Skeletal muscle satellite cell (primary cell): ENCODE data around the gene NEBL.

Experiments used
- H3K27me3 ChIP-seq: 2 replicates; pipeline ENCODE4 v1.7.0; 2013; ENCODE audit warnings: low read length; ENCODE audit not compliant: control insufficient read depth, insufficient read depth
- H3K36me3 ChIP-seq: 2 replicates; pipeline ENCODE4 v1.7.0; 2013; ENCODE audit warnings: mild to moderate bottlenecking, control low read depth, low read length; ENCODE audit not compliant: insufficient read depth
- H3K4me1 ChIP-seq: 2 replicates; pipeline ENCODE4 v1.7.0; 2013; ENCODE audit warnings: low read length; ENCODE audit not compliant: control insufficient read depth, insufficient read depth
- H3K4me2 ChIP-seq: 2 replicates; pipeline ENCODE4 v1.7.0; 2013; ENCODE audit warnings: mild to moderate bottlenecking, low read length
- H3K4me3 ChIP-seq: 2 replicates; pipeline ENCODE4 v1.7.0; 2013; ENCODE audit warnings: low read length
- H3K9ac ChIP-seq: 2 replicates; pipeline ENCODE4 v1.7.0; 2013; ENCODE audit warnings: mild to moderate bottlenecking, low read depth, low read length, moderate library complexity
- H3K9me3 ChIP-seq: replicated peaks from 2 replicates; pipeline ENCODE4 v1.7.0; 2013; ENCODE audit warnings: mild to moderate bottlenecking, control low read depth, low read length

The NEBL gene

GRCh38 chr10:20811131-20811530 is 86.0 kb downstream of the NEBL start:
- Histone ChIP-seq H3K9ac (no peak overlapping the region), H3K4me3 (no peak overlapping the region), H3K9me3 (no peaks in the 10 kb centered on the region), H3K4me1 (peaks cover 6% of the 10 kb centered on the region), H3K36me3 (no peaks in the 10 kb centered on the region), H3K4me2 (no peak overlapping the region), H3K27me3 (no peaks in the 10 kb centered on the region)

GRCh38 chr10:20809631-20810030 is 87.5 kb downstream of the NEBL start:
- no peaks in the 10 kb centered on the region for H3K27me3 ChIP-seq
- H3K9ac ChIP-seq: no peak overlapping the region
- no peaks in the 10 kb centered on the region for H3K36me3 ChIP-seq
- H3K4me3 ChIP-seq: no peak overlapping the region
- no peak overlapping the region for H3K4me2 ChIP-seq
- peaks cover 6% of the 10 kb centered on the region for H3K4me1 ChIP-seq
- H3K9me3 ChIP-seq: no peaks in the 10 kb centered on the region

- Histone ChIP-seq H3K27me3 (no peaks in the 10 kb centered on the region), H3K9ac (no peak overlapping the region), H3K4me2 (no peak overlapping the region), H3K4me3 (no peak overlapping the region), H3K4me1 (peaks cover 6% of the 10 kb centered on the region), H3K9me3 (no peaks in the 10 kb centered on the region), H3K36me3 (no peaks in the 10 kb centered on the region)
These were observed 90.6 kb downstream of the NEBL start for GRCh38 chr10:20806487-20806886.

DNA sequence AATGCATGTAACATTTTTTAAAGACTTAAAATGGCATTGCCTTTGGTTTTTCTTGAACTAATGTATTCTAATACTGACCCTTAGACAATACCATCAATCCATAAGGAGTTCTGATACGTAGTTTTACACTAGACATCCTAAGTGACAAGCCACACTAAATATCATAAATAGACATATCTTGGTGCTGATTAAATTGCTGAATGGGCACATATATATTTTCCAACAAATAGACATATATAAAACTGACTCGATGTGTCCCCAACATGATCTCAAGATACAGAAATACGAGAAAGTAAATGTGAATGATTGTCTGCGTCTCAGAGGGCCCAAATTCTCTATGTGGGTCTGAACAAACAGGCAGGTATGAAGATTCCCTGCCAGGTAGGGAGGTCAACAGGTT is 99.8 kb downstream of the NEBL start:
- H3K9ac ChIP-seq: no peak overlapping the region
- no peaks in the 10 kb centered on the region for H3K36me3 ChIP-seq
- no peak overlapping the region for H3K4me3 ChIP-seq
- H3K9me3 ChIP-seq: no peaks in the 10 kb centered on the region
- H3K4me1 ChIP-seq: no peaks in the 10 kb centered on the region
- no peak overlapping the region for H3K4me2 ChIP-seq
- no peaks in the 10 kb centered on the region for H3K27me3 ChIP-seq

GRCh38 chr10:20795391-20795790 is 101.7 kb downstream of the NEBL start:
- H3K27me3 ChIP-seq: no peaks in the 10 kb centered on the region
- H3K9me3 ChIP-seq: no peaks in the 10 kb centered on the region
- H3K4me3 ChIP-seq: no peak overlapping the region
- H3K4me2 ChIP-seq: no peak overlapping the region
- no peak overlapping the region for H3K9ac ChIP-seq
- H3K36me3 ChIP-seq: no peaks in the 10 kb centered on the region
- H3K4me1 ChIP-seq: no peaks in the 10 kb centered on the region

GRCh38 chr10:20785174-20785573 is 111.9 kb downstream of the NEBL start:
- Histone ChIP-seq H3K9me3 (no peaks in the 10 kb centered on the region), H3K27me3 (no peaks in the 10 kb centered on the region), H3K4me3 (no peak overlapping the region), H3K36me3 (no peaks in the 10 kb centered on the region), H3K9ac (no peak overlapping the region), H3K4me1 (no peaks in the 10 kb centered on the region), H3K4me2 (no peak overlapping the region)

DNA sequence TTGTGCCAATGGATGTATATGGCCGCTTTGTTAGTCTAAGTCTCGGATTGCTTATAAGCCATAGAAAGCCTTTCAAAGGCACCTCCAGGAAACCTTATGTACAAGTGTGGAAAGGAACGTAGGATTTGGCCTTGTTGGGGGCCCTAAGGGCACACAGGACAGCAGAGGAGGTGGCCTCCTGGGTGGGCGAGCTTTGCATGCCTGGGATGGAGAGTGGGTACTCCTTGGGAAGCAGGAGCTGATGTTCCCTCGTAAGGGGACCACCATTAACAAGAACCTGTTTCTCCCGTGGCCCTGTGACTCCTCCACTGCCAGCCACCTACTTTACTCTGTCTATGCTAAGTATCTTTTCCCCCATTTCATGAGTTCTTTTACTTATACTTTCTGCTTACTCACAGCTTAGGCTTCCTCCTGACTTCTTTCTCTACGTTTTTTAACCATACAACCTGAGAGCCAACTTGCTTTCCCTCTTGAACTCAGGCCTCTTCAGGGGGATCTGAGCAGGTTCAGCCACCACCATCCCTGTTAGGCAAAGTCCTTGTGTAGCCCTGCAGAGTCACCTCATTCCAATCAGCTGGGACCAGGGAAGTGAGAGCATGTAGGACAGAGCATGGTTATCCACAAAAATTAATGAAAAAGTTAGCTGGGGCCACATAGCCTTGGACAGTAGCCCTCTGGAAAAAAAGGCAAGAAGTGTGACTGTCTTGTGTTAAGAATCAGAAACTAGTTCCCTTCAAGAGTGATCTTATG is 118.9 kb downstream of the NEBL start:
- Histone ChIP-seq H3K4me3 (no peak overlapping the region), H3K9me3 (no peaks in the 10 kb centered on the region), H3K4me2 (no peak overlapping the region), H3K9ac (no peak overlapping the region), H3K27me3 (no peaks in the 10 kb centered on the region), H3K4me1 (no peaks in the 10 kb centered on the region), H3K36me3 (no peaks in the 10 kb centered on the region)

DNA sequence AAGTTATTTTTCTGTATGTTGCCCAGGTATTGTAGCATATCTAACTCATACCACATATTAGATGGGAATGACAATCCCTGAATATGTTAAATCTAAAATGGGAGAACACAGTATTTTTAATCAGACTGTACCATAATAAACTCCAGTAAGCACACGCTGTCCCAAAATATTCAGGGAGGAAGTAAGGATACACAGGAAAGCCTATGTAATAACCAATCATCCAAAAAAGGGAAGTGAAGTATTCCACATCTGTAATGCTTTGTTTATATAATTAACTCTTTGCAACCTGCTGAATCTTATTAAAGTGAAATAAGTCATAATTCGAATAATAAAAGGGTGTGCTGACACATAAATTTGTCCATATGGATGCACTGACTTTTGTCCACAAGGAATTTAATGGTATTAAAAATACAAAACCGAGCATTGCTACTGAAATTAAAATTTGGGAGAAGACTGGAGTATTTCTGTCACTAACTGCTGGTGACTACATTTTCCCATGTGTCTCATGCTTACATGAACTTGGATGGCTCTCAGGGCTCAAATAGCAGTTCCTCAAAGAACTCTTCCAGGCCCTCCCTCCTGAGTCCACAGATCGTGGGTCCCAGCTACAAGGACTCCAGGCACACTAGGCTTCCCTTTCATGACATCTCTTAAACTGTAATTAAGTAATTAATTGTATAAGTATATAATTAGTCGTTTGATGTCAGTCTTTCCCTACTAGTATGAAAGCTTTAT is 120.6 kb downstream of the NEBL start:
- no peaks in the 10 kb centered on the region for H3K9me3 ChIP-seq
- no peak overlapping the region for H3K4me2 ChIP-seq
- no peaks in the 10 kb centered on the region for H3K27me3 ChIP-seq
- no peaks in the 10 kb centered on the region for H3K4me1 ChIP-seq
- H3K36me3 ChIP-seq: no peaks in the 10 kb centered on the region
- no peak overlapping the region for H3K4me3 ChIP-seq
- H3K9ac ChIP-seq: no peak overlapping the region

DNA sequence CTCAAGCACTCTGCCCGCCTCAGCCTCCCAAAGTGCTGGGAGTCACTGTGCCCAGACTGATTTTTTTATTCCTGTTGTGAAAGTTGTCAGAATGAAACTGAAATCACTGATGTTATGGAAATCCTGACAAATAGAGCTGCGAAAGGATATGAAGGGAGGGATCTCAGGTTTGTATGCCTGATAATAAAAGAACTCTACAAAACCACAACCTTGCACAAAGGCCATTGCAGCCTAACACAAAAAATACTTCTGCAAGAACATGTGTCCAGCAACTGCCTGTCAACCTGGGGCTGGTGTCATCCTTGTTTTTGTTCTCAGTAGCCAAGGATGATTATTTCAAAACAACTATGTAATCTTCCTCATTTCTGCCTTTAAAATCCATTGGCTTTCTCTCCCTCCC is 126.1 kb downstream of the NEBL start:
- H3K4me1 ChIP-seq: peaks cover 18% of the 10 kb centered on the region
- H3K9ac ChIP-seq: no peak overlapping the region
- H3K27me3 ChIP-seq: no peaks in the 10 kb centered on the region
- no peaks in the 10 kb centered on the region for H3K9me3 ChIP-seq
- no peak overlapping the region for H3K4me3 ChIP-seq
- no peak overlapping the region for H3K4me2 ChIP-seq
- no peaks in the 10 kb centered on the region for H3K36me3 ChIP-seq

DNA sequence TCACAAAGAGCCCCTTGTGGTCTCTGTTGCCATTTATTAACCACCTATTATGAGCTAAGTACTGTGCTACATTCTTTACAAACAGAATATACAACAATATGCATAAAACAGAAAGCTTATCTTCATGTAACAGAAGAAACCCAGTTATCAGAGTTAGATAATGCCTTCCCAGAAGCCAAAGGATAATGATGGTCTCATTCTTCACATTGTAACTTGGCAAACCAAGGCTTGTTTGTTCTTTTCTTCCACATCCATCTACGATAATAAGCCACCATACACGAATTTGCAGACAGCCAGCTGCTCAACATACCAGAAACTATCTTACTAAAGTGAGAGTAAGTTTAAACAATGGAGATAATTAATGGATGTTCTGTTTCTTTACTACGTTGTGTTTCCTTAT is 127.6 kb downstream of the NEBL start:
- Histone ChIP-seq H3K9me3 (no peaks in the 10 kb centered on the region), H3K27me3 (no peaks in the 10 kb centered on the region), H3K4me2 (no peak overlapping the region), H3K9ac (no peak overlapping the region), H3K36me3 (no peaks in the 10 kb centered on the region), H3K4me3 (no peak overlapping the region), H3K4me1 (peaks cover 18% of the 10 kb centered on the region)

DNA sequence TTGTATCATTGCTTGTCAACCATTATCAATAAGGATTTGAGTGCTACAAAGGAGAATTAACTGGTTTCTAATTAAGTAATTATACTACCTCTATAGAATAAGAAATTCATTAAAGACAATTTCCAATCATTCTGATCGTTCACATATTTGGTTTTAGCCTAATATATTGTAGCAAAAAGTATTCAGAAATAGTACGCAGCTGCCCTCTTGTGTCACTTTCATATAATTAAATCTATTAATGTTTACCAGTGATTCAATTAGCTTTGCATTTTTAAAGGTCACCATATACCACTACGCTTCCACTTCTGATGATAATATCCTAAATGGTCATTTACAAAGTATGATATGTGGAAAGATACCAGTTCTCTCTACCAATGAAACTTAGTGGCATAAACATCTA is 128.3 kb downstream of the NEBL start:
- H3K4me1 ChIP-seq: peaks cover 18% of the 10 kb centered on the region
- no peaks in the 10 kb centered on the region for H3K36me3 ChIP-seq
- no peaks in the 10 kb centered on the region for H3K27me3 ChIP-seq
- no peak overlapping the region for H3K4me2 ChIP-seq
- no peak overlapping the region for H3K4me3 ChIP-seq
- H3K9me3 ChIP-seq: no peaks in the 10 kb centered on the region
- no peak overlapping the region for H3K9ac ChIP-seq

DNA sequence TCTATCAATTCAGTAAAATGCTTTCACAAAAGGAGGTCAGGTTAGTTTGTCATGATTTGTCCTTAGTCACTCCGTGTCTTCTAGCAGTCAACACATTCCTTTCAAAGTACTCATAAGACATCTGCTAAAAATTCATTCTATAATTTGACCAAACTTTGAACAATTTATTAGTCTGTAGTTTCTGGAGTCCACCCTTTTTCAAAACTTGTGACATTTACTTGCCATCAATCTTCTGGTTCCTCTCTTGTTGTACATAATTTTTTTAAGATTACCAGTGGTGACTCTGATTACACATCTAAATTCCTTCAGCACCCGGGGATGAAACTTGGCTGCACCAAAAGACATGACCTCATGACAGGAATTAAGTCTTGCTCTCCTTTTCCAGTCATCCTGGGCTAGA is 130.1 kb downstream of the NEBL start:
- peaks cover 18% of the 10 kb centered on the region for H3K4me1 ChIP-seq
- no peak overlapping the region for H3K9ac ChIP-seq
- no peak overlapping the region for H3K4me3 ChIP-seq

More for the DNA sequence above, 130.1 kb downstream of the NEBL start:
- no peaks in the 10 kb centered on the region for H3K36me3 ChIP-seq
- no peaks in the 10 kb centered on the region for H3K27me3 ChIP-seq
- peak overlapping the region; percentile 29 for H3K4me2 ChIP-seq
- H3K9me3 ChIP-seq: no peaks in the 10 kb centered on the region
